Sigmoid colon (tissue), 7 donors: ENCODE results near the gene PRRC2C. TPM values are rescaled to one million over a fixed set of nuclear protein-coding genes. Genes with fewer than 3 reads are reported as not detected.
"Not testable (repeated sequence)": the region's sequence is repeated elsewhere in the genome, so short reads cannot be mapped to it uniquely, and the experiment has no call there.

Experiments
- DNase-seq: peaks from one replicate; pipeline ENCODE4 v3.0.0-alpha.2; 2019
- H3K27ac ChIP-seq, 4 donors: fragments of 200-600 bp; sonication (generic); one replicate each; pipeline ENCODE4 v1.5.1; 2016 to 2019; ENCODE audit warnings: mild to moderate bottlenecking in 1 of 4
- H3K27me3 ChIP-seq, 3 donors: fragments of 200-600 bp; sonication (generic); one replicate each; pipeline ENCODE4 v1.5.1; 2019; ENCODE audit warnings: mild to moderate bottlenecking in 1 of 3
- H3K36me3 ChIP-seq, 4 donors: fragments of 200-600 bp; sonication (generic); one replicate each; pipeline ENCODE4 v1.5.1; 2016 to 2019
- H3K4me1 ChIP-seq, 4 donors: fragments of 200-600 bp; sonication (generic); one replicate each; pipeline ENCODE4 v1.5.1; 2017 to 2019
- H3K4me3 ChIP-seq, 4 donors: fragments of 200-600 bp; sonication (generic); one replicate each; pipeline ENCODE4 v1.5.1; 2017 to 2019; ENCODE audit warnings: mild to moderate bottlenecking in 2 of 4, moderate library complexity in 1 of 4
- H3K9me3 ChIP-seq, 4 donors: fragments of 200-600 bp in 3 of 4; sonication (generic) in 3 of 4; one replicate each; pipeline versions ENCODE4 v1.5.1 to v1.6.1; 2013 to 2019
- EP300 ChIP-seq, 4 donors: sonication (generic); formaldehyde crosslinking; IDR thresholded peaks; one replicate each; pipeline ENCODE4 v1.6.1; 2017; ENCODE audit warnings: antibody characterized with exemption in 4 of 4
- POLR2A ChIP-seq, 2 donors: fragments of 450-650 bp; IDR thresholded peaks; one replicate each; pipeline ENCODE4 v1.6.1; 2016; ENCODE audit warnings: antibody characterized with exemption in 2 of 2, mild to moderate bottlenecking in 2 of 2, moderate library complexity in 2 of 2
- POLR2AphosphoS5 ChIP-seq, 4 donors: sonication (generic); formaldehyde crosslinking; IDR thresholded peaks; one replicate each; pipeline ENCODE4 v1.6.1; 2017; ENCODE audit warnings: antibody characterized with exemption in 4 of 4
- whole genome bisulfite sequencing, 2 donors: extraction: QIAGEN DNeasy Blood & Tissue Kit; methylation state at CpG; one replicate each; pipeline ENCODE4 v1.1.7; 2013; 5-methylcytosine and 5-hydroxymethylcytosine counted together
- intact Hi-C: fragments of 100-400 bp; cut with DNase I; formaldehyde crosslinking; loops from one replicate; pipeline ENCODE4 v1.15.1; 2023
- polyA plus RNA-seq, 3 donors: library from polyadenylated mRNA; stranded (reverse); fragments of 200-250 nt; gene quantifications; one replicate each; pipeline ENCODE4 v1.2.3, GENCODE V29; 2013
- total RNA-seq, 4 donors: library from RNA; depleted of rRNA; stranded (reverse); fragments of >200 nt; gene quantifications; one replicate each; pipeline ENCODE4 v1.1.0, GENCODE V29; 2016
- TF ChIP-seq, protein P1 (sequence below), 4 experiments: fragments of 450-650 bp in 3 of 4; fragments of 200-600 bp in 1 of 4; IDR thresholded peaks; one replicate each; pipeline ENCODE4 v1.5.1; 2016 to 2019; ENCODE audit warnings: antibody characterized with exemption in 4 of 4, mild to moderate bottlenecking in 3 of 4, moderate library complexity in 2 of 4
- donor health status: healthy with polysubstance abuse.
- donor health status: Bipolar disorder and iron deficiency.
- donor health status: healthy.

Gene PRRC2C
- total and polyA plus RNA-seq, 7 donors: 7.8 to 80.0 (median 52.6) TPM

DNA sequence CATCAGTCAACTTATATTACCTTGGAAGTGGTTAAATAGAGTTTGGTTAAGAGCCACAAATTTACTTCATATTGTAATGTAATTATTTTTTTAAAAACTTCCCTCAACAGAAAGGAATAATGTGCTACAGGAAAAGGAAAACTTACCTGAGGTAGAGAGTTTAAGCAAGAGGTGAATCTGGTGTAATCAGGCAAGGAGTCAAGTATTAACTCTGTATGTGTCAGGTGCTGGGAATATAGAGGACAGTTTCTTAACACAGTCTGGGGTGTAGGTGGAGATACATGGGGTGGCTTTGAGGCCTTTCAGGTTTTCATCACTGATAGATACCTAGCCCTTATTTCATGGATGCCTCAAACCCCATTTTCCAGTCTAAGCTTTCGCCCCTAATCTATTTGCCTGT is 110.8 kb downstream of the PRRC2C start:
- H3K36me3 ChIP-seq: peaks cover 8 to 34% (median 14%) of the 10 kb centered on the region in 4 donors
- H3K4me3 ChIP-seq: no peak overlapping the region
- no peak for DNase-seq
- H3K4me1 ChIP-seq: peaks cover 0 to 8% (median 0%) of the 10 kb centered on the region in 4 donors
- intact Hi-C loops: no loop called here
- H3K27ac ChIP-seq: no peak overlapping the region
- WGBS, 2 donors: 100% methylated on average over 1 of the region's 1 CpG
- no peaks in the 10 kb centered on the region for H3K9me3 ChIP-seq
- no peaks in the 10 kb centered on the region for H3K27me3 ChIP-seq
- no peak for TF ChIP-seq POLR2A (IDR thresholded peaks at IDR 0.05)
- TF ChIP-seq POLR2AphosphoS5 (IDR thresholded peaks at IDR 0.05): no peak
- TF ChIP-seq EP300 (IDR thresholded peaks at IDR 0.05): no peak
- TF ChIP-seq, protein P1, sequence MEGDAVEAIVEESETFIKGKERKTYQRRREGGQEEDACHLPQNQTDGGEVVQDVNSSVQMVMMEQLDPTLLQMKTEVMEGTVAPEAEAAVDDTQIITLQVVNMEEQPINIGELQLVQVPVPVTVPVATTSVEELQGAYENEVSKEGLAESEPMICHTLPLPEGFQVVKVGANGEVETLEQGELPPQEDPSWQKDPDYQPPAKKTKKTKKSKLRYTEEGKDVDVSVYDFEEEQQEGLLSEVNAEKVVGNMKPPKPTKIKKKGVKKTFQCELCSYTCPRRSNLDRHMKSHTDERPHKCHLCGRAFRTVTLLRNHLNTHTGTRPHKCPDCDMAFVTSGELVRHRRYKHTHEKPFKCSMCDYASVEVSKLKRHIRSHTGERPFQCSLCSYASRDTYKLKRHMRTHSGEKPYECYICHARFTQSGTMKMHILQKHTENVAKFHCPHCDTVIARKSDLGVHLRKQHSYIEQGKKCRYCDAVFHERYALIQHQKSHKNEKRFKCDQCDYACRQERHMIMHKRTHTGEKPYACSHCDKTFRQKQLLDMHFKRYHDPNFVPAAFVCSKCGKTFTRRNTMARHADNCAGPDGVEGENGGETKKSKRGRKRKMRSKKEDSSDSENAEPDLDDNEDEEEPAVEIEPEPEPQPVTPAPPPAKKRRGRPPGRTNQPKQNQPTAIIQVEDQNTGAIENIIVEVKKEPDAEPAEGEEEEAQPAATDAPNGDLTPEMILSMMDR (IDR thresholded peaks at IDR 0.05): no peak

DNA sequence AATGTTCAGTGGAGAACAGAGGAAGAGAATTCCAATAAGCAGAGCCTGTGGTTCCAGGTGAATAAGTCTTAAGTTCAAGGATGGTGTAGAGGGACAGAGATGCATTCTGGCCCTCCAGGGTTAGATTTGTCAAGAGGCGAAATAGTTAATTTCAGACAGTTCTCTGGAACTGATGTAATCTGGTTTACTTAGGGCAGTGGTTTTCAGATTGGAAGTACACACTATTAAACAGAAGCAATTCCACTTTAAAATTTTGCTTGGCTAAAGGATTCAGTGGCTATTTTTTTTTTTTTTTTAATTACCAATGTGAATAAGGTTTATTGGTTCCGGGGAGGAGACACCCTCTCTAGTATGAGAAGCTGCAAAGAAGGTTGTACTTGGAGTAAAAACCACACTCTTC is 111.4 kb downstream of the PRRC2C start:
- 87 to 92% methylated on average over 2 of the region's 2 CpGs for WGBS, 2 donors

DNA sequence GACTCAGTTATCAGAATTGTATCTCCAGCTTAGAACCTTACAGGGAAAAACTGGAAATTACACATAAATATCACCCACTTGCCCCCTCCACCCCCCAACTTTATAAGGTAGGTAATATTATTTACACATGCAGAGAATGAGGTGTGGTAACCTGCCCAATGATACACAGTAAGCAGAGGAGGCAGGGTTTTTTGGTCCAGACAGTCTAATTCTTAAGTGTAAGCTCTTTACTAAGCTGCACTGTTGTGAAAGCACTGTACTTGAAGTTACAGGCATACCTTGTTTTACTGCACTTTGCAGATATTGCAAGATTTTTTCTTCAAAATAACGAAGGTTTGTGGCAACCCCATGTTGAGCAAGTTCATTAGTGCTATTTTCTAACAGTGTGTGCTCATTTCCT is 111.9 kb downstream of the PRRC2C start:
- Histone ChIP-seq H3K9me3 (no peaks in the 10 kb centered on the region), H3K27me3 (no peaks in the 10 kb centered on the region), H3K27ac (no peak overlapping the region), H3K4me3 (no peak overlapping the region), H3K4me1 (peaks cover 0 to 8% (median 0%) of the 10 kb centered on the region in 4 donors), H3K36me3 (peaks cover 0 to 23% (median 9%) of the 10 kb centered on the region in 4 donors)
- no peak for TF ChIP-seq POLR2AphosphoS5 (IDR thresholded peaks at IDR 0.05)
- no peak for TF ChIP-seq EP300 (IDR thresholded peaks at IDR 0.05)
- TF ChIP-seq POLR2A (IDR thresholded peaks at IDR 0.05): no peak
- TF ChIP-seq, protein P1 (IDR thresholded peaks at IDR 0.05): no peak
- DNase-seq: no peak
- intact Hi-C loops: no loop called here
- WGBS, 2 donors: 75 to 83% methylated on average over 1 of the region's 1 CpG

More for the DNA sequence above, 111.4 kb downstream of the PRRC2C start:
- Histone ChIP-seq H3K36me3 (peaks cover 3 to 28% (median 12%) of the 10 kb centered on the region in 4 donors), H3K27me3 (no peaks in the 10 kb centered on the region), H3K4me1 (peaks cover 0 to 8% (median 0%) of the 10 kb centered on the region in 4 donors), H3K9me3 (no peaks in the 10 kb centered on the region), H3K27ac (no peak overlapping the region), H3K4me3 (no peak overlapping the region)
- DNase-seq: no peak
- TF ChIP-seq POLR2A (IDR thresholded peaks at IDR 0.05) (no peak), EP300 (IDR thresholded peaks at IDR 0.05) (no peak), POLR2AphosphoS5 (IDR thresholded peaks at IDR 0.05) (no peak)
- TF ChIP-seq, protein P1 (IDR thresholded peaks at IDR 0.05): no peak
- intact Hi-C loops: no loop called here

DNA sequence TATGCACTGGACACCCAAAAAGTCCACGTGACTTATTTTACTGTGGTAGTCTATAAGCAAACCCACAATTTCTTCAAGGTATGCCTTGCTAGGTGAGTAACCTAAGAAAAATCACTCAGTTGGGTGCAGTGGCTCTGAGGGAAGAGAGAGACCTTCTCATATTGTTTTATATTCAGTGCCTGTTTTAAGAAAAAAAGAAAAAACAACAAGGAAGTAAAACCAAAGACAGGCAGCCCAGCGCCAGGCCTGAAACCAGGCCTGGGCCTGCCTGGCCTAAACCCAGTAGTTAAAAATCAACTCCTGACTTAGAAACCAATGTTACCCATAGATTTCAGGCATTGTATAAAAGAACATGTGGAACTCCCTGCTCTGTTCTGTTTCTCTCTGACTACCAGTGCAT is 115.0 kb downstream of the PRRC2C start:
- H3K27ac ChIP-seq, intact Hi-C loops: not testable (repeated sequence)
- WGBS, 2 donors: 66 to 84% methylated on average over 2 of the region's 2 CpGs

DNA sequence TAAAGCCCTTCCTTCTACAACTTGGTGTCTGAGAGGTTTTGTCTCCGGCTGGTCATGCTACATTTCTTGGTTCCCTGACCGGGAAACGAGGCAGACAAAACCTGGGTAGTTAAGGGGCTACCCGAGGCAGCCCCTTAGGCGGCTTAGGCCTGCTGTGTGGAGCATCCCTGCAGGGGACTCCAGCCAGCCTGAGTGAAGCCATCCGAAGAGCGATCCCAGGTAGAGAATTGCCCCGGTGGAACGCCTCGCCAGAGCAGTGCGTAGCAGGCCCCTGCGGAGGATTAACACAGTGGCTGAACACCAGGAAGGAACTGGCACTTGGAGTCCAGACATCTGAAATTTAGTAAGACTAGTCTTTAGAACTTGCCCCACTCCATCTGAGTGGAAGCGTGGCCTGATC is 115.5 kb downstream of the PRRC2C start:
- Histone ChIP-seq H3K36me3 (no peaks in the 10 kb centered on the region), H3K4me3 (no peak overlapping the region), H3K27ac (no peak overlapping the region), H3K4me1 (no peaks in the 10 kb centered on the region), H3K27me3 (no peaks in the 10 kb centered on the region), H3K9me3 (no peaks in the 10 kb centered on the region)
- TF ChIP-seq POLR2AphosphoS5 (IDR thresholded peaks at IDR 0.05): no peak
- no peak for TF ChIP-seq POLR2A (IDR thresholded peaks at IDR 0.05)
- TF ChIP-seq, protein P1 (IDR thresholded peaks at IDR 0.05): no peak
- TF ChIP-seq EP300 (IDR thresholded peaks at IDR 0.05): no peak
- DNase-seq: no peak
- WGBS, 2 donors: 95 to 97% methylated on average over 13 of the region's 13 CpGs
- intact Hi-C loops: no loop called here

More for the DNA sequence above, 115.0 kb downstream of the PRRC2C start:
- H3K27me3 ChIP-seq, H3K36me3 ChIP-seq, H3K4me1 ChIP-seq, DNase-seq, H3K4me3 ChIP-seq, H3K9me3 ChIP-seq: not testable (repeated sequence)

DNA sequence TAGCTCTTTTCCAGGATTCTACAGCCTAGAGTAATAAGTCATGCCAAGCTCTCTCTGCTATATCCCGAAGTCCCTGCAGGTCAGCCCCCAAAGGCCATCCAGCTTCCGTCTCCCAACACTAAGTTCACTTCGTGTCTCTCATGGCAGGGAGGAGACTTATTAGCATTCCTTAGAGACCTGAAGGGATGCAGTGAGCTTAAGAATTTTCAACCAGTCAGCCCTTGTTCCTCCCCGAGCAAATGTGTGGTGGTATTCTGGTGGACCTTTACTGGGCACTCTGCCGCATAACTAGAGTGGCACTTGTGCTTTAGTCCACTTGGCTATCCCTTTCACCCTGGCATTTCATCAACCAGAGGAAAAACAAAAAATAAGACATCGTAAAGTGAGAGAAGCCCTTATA is 117.7 kb downstream of the PRRC2C start:
- H3K36me3 ChIP-seq: not testable (repeated sequence)

More for the DNA sequence above, 117.7 kb downstream of the PRRC2C start:
- H3K27ac ChIP-seq, DNase-seq, H3K4me3 ChIP-seq, H3K9me3 ChIP-seq, H3K4me1 ChIP-seq, intact Hi-C loops, H3K27me3 ChIP-seq: not testable (repeated sequence)
- 90 to 95% methylated on average over 6 of the region's 6 CpGs for WGBS, 2 donors
